Measurements from ENCODE around the gene S100Z.

DNA sequence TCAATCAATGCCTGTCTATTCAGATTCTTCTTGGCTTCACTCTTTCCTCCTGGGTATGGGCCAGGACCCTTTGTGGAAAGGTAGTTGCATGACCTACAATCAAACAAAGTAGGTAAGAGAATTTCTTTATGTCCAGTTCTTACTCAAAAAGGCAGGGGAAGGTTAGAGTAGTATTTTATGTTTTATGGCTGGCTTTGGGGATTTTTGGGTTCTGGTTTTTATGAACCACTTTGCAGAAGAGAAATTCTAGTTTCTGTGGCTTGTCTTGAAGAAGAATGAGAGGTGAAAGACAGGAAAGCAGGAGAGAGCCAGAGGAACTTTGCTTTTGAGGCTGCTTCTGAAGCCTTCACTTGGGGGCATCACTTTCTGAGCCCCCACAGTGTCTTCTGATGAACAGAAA lies 88.4 kb downstream of the S100Z start:
- TF ChIP-seq, protein P1, sequence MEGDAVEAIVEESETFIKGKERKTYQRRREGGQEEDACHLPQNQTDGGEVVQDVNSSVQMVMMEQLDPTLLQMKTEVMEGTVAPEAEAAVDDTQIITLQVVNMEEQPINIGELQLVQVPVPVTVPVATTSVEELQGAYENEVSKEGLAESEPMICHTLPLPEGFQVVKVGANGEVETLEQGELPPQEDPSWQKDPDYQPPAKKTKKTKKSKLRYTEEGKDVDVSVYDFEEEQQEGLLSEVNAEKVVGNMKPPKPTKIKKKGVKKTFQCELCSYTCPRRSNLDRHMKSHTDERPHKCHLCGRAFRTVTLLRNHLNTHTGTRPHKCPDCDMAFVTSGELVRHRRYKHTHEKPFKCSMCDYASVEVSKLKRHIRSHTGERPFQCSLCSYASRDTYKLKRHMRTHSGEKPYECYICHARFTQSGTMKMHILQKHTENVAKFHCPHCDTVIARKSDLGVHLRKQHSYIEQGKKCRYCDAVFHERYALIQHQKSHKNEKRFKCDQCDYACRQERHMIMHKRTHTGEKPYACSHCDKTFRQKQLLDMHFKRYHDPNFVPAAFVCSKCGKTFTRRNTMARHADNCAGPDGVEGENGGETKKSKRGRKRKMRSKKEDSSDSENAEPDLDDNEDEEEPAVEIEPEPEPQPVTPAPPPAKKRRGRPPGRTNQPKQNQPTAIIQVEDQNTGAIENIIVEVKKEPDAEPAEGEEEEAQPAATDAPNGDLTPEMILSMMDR (IDR thresholded peaks at IDR 0.05 in 2 of 3, conservative IDR thresholded peaks at IDR 0.05 in 1 of 3; ENCODE audit: control insufficient read depth in 2 of 3, extremely low read depth in 1 of 3, insufficient read depth in 1 of 3, low read depth in 3 of 3, low read length in 3 of 3), result no peak
- TF ChIP-seq POLR2A (IDR thresholded peaks at IDR 0.05; ENCODE audit: low read depth, low read length), result no peak
- TF ChIP-seq ESRRA (IDR thresholded peaks at IDR 0.05; ENCODE audit: low read length), result no peak
- TF ChIP-seq SUZ12 (IDR thresholded peaks at IDR 0.05; ENCODE audit: unreplicated experiment), result no peak
- TF ChIP-seq SREBF2 (IDR thresholded peaks at IDR 0.05; ENCODE audit: low read length), result no peak
- peak in 1 of 2 experiments; percentile 35; a peak in 1 of 4 replicates for TF ChIP-seq EP300 (IDR thresholded peaks at IDR 0.05; ENCODE audit: borderline replicate concordance in 1 of 2, control insufficient read depth in 1 of 2, low read depth in 2 of 2, low read length in 2 of 2)
- no peak for TF ChIP-seq RAD21 (IDR thresholded peaks at IDR 0.05; ENCODE audit: insufficient read depth, low read depth, low read length)
- TF ChIP-seq SP1 (IDR thresholded peaks at IDR 0.05; ENCODE audit: low read depth, low read length), result no peak
- TF ChIP-seq, protein P2, sequence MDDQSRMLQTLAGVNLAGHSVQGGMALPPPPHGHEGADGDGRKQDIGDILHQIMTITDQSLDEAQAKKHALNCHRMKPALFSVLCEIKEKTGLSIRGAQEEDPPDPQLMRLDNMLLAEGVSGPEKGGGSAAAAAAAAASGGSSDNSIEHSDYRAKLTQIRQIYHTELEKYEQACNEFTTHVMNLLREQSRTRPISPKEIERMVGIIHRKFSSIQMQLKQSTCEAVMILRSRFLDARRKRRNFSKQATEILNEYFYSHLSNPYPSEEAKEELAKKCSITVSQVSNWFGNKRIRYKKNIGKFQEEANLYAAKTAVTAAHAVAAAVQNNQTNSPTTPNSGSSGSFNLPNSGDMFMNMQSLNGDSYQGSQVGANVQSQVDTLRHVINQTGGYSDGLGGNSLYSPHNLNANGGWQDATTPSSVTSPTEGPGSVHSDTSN (IDR thresholded peaks at IDR 0.05; ENCODE audit: insufficient replicate concordance, low read depth, low read length), result no peak
- no peak for TF ChIP-seq ZNF274 (IDR thresholded peaks at IDR 0.05; ENCODE audit: insufficient read depth, insufficient read length)
- TF ChIP-seq POLR2AphosphoS5 (IDR thresholded peaks at IDR 0.05; ENCODE audit: low read length), result no peak
